GM21723 (cell line): ENCODE results near the gene KCNJ12.
"Not testable (repeated sequence)": the region's sequence is repeated elsewhere in the genome, so short reads cannot be mapped to it uniquely, and the experiment has no call there.

ENCODE experiments used
- ATAC-seq: cut with Tn5 transposase; IDR thresholded peaks from one replicate; pipeline ENCODE4 v1.9.1; 2021; ENCODE audit warnings: mild to moderate bottlenecking, moderate library complexity; ENCODE audit not compliant: unreplicated experiment

KCNJ12 gene

DNA sequence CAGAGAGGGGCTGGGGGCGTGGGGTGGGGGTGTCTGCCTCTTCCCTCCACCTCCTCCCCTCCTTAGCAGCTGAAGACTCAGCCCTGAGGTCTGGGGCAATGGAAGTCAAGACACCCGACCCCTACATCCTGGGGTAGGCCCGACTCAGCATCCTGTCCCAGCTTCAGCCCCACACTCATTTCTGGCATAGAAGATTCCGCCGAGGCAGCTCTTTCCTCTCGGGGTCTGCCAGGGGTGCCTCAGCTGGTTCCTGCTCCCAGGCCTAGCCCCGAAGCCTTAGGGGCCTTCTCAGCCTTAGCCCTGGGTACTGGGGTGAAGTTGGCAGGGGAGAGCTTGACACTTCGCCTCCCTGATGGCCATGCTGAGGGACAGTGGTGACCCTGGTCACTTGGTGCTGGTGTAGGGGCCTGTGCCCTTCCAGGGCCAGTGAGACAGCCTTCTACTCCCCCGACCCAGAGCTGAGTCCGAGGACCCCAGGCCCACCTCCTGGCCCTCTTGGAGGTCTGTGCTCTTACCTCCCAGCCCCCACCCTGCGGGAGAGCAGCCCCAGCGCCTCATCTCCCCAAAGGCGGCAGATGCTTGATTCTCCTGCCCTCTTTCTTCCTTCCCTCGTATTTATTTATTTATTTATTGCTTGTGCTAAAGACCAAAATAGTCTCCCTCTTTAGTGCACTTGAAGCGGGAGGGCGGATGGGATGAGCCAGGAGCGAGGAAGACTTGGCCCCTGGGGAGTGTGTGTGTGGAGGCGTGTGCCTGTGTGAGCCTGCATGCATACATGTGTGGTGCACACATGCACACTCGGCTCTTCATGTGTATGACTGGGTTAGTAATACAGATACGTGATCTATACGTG, 42.5 kb downstream of the KCNJ12 start:
- no peak for ATAC-seq

- ATAC-seq, result no peak
These were observed 43.4 kb downstream of the KCNJ12 start for GRCh38 chr17:21419299-21420239.

DNA sequence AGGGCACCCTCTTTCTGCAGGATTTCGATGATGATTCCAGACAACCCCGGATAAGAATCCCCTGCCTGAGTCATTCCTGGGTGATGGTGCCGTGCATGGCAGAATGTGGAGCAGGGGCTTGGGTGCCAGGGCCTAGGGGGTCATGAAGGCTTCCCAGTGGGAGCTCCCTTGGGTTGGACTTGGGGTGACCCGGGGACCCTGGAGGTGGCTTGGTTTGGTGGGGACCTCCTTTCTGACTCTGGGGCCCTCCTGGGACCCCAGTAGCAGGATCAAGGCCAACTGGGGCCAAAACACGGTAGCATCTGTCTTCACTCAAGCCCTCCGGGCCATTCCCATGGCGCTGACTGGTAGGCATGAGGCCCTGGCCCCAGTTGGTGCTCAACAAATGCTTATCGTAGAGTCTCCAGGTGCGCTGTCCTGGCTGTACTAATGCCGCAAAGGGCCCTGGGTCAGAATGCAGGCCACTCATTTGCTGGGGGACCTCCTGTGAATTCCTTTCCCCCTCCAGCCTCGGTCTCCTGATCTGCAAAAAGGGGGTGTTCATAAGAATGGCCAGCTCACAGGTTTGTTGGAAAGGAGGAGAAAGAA, 44.4 kb downstream of the KCNJ12 start:
- not testable (repeated sequence) for ATAC-seq

DNA sequence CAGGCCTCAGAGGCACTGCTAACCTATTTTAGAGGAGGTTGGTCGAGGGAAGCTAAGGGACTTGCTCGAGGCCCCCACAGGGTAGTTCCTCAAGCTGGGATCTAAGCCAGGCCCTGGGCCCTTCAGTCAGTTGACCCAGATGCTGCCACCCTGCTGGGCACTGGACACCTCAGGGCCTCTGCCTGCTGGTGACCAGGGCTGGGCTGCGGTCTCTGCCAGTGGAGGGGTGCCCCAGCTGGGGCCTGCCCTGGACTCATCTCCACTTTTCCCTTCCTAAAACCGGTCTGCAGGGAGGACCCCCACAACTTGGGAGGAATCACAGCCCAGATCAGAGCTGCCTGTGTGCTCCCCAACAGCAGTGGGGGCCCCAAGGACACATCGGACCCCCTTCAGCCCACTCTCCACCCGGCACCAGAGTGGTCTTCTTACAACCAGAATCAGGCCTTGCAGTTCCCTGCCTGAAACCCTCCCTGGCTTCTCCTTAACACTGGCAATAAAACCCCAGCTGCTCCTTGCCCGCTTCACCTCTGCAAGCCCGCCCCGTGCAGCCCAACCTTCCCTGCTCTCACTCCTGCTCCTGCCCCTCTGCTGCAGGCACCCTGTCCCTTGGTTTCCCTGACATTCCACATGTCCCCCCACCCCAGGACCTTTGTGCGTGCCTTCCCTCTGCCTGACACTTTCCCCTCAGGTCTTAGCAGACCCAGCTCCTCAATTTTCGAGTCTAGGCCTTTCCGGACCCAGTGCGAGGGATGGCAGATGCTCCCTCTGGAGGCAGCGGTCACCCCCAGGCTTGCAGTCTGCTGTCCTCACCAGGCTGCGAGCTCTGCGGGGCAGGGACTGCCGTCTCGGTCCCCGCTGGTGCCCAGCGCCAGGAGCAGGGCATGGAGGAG, 45.5 kb downstream of the KCNJ12 start:
- ATAC-seq, result not testable (repeated sequence)

GRCh38 chr17:21422311-21423189, 46.4 kb downstream of the KCNJ12 start:
- not testable (repeated sequence) for ATAC-seq

DNA sequence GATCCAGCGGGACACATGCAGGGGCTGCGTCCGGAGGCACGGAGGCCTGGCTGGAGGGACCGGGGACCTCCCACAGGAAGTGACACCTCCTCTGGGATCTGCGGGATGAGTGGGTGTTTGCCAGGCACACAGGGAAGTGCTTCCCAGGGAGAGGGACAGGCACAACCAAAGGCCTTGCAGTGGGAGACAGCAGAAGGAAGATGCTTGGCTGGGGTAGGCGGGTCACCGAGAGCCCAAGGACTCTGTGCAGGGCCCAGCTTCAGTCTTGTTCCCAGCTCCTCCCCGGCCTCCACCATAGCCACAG, 47.0 kb downstream of the KCNJ12 start:
- not testable (repeated sequence) for ATAC-seq

- not testable (repeated sequence) for ATAC-seq
These were observed 48.5 kb downstream of the KCNJ12 start for GRCh38 chr17:21424697-21425096.

GRCh38 chr17:21425321-21425720, 49.2 kb downstream of the KCNJ12 start:
- ATAC-seq, result no peak

- ATAC-seq, result no peak
These were observed 49.6 kb downstream of the KCNJ12 start for GRCh38 chr17:21425736-21426135.

DNA sequence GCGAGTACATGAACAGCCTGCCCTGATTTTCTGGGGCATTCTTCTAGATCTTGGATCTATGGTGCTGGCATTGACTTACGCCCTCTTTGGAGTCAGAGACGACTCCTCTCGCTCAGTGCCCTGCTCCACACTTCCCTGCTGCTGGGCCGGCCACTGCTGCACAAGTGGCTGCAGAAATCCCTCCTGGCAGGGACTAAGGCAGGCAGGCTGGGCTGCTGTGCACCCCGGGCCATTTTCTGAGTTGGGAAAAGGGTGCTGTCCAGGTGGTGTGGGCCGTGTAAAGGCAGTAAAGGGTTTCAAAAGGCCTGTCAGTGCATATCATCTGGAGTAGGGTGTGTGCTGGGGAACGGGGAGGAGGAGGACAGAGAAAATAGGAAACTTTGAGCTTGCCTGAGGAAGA, 50.1 kb downstream of the KCNJ12 start:
- not testable (repeated sequence) for ATAC-seq

- not testable (repeated sequence) for ATAC-seq
These were observed 50.7 kb downstream of the KCNJ12 start for GRCh38 chr17:21426876-21427275.

- ATAC-seq, result not testable (repeated sequence)
These were observed 51.6 kb downstream of the KCNJ12 start for GRCh38 chr17:21427727-21428126.

- not testable (repeated sequence) for ATAC-seq
These were observed 52.7 kb downstream of the KCNJ12 start for GRCh38 chr17:21428752-21429424.

GRCh38 chr17:21429921-21430628, 53.9 kb downstream of the KCNJ12 start:
- ATAC-seq, result not testable (repeated sequence)

- ATAC-seq, result not testable (repeated sequence)
These were observed 57.8 kb downstream of the KCNJ12 start for GRCh38 chr17:21433971-21434370.

- not testable (repeated sequence) for ATAC-seq
These were observed 58.8 kb downstream of the KCNJ12 start for GRCh38 chr17:21434976-21435375.

DNA sequence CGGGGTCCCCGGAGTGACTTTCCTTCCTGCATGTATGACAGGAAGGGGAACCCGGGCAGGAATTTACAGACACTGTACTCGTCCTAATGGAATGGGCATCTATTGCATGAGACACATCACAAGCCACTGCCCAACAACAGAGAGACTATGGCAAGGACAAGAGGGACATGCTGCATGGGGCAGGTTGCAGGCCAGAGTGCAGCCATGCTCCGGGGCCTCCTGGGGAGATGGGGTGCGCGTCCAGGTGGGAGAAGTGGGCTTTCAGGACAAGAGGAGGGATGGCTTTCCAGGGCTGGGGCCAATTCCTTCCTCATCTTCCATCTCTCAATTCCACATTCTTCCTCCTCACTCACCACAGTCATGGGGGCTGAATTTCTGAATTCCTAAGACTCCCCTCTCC, 60.3 kb downstream of the KCNJ12 start:
- not testable (repeated sequence) for ATAC-seq
